ENCODE data around the gene CCL19. TPM values are rescaled to one million over a fixed set of nuclear protein-coding genes. Genes with fewer than 3 reads are reported as not detected.
"Not testable (repeated sequence)": the region's sequence is repeated elsewhere in the genome, so short reads cannot be mapped to it uniquely, and the experiment has no call there.

The CCL19 gene
- not detected for total RNA-seq
- not detected for polyA plus RNA-seq (2013, experiment 1 of 2)
- not detected for polyA plus RNA-seq (2013, experiment 2 of 2)
- long read RNA-seq, experiment 1 = 0 reads
- long read RNA-seq, experiment 2 = 0 reads
- long read RNA-seq, experiment 3 = 0 reads
- long read RNA-seq, experiment 4 = 0 reads

DNA sequence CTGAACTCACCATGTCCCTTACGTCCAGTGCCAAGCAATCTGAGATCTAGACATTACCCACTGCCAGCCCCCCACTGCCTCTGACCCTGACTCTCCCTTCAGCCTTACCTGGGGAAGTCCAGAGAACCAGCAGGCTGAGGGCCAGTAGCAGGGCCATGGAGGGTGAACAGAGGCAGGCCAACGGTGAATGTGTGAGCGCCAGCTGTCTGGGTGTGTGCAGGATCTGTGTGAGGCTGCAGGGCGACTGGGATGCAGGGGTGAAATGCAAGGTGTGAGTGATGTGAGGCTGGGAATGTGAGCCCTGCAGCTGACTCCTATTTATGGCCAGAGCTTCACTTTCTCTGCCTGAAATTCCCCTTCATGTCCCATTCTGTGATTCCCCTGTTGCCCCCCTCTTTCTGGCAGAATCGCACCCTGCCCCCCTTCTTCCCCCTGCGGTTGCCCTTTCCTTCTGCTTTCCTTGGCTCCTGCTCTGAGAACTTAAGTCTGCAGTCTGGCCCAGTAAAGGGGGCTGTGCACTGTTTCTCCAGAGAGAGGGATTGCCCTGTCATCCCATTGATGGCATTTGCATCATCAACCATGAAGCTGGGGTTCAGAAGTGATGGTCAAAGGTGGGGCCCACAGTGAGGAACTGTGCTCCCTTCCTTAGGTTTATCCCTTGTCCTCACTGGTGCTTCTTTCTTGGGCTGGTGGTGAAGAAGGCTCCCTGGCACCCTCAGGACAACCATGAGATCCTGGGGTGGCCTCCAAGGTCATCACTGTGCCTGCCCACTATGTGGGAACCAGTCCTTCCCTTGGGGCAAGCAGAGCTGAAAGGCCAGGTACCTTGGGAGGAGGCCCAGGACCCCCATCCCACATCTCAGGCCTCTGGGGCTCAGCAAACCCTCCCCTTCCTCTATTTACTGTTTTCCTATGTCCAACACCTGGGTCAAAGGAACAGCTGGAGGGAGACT lies at the start of gene CCL19:
Gene CCL19, minus strand, starts transcription at position 294 of the 953 bp plus-strand sequence. Its CDS starts 137 bp downstream, at position 157.
- H3K27ac Mint-ChIP-seq = no peak within 1 kb of the TSS

DNA sequence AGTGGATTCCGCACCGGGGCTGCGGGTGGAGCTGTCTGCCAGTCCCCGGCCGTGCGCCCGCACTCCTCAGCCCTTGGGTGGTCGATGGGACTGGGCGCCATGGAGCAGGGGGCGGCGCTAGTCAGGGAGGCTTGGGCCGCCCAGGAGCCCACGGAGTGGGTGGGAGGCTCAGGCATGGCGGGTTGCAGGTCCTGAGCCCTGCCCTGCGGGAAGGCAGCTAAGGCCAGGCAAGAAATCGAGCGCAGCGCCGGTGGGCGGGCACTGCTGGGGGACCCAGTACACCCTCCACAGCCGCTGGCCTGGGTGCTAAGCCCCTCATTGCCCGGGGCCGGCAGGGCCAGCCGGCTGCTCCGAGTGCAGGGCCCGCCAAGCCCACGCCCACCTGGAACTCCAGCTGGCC lies 49.1 kb upstream of the CCL19 start:
- not testable (repeated sequence) for H3K36me3 Mint-ChIP-seq (ENCODE audit: low read depth); H3K4me3 Mint-ChIP-seq; H3K4me1 Mint-ChIP-seq; H3K9me3 ChIP-seq (ENCODE audit: control insufficient read depth, low read length); H3K27ac ChIP-seq (ENCODE audit: low read depth, low read length); H3K4me3 ChIP-seq (ENCODE audit: low read length); H3K9ac ChIP-seq (ENCODE audit: extremely low read depth, low read length, poor library complexity, severe bottlenecking); H3K36me3 ChIP-seq (ENCODE audit: control insufficient read depth, insufficient read depth, low read length); H3K27me3 ChIP-seq (ENCODE audit: control insufficient read depth, insufficient read depth, low read length, poor library complexity, severe bottlenecking); H3K9me3 Mint-ChIP-seq; H3K4me1 ChIP-seq (ENCODE audit: control insufficient read depth, insufficient read depth, low read length); H3K27ac Mint-ChIP-seq; DNase-seq
- WGBS, 2 experiments (ENCODE audit: insufficient coverage in 1 of 2, insufficient read length in 1 of 2) = 94 to 100% methylated on average over 4 to 27 of the region's 27 CpGs
- peaks cover 14% of the 10 kb centered on the region for H3K27me3 Mint-ChIP-seq (ENCODE audit: insufficient read depth)

More for the DNA sequence above, at the start of gene CCL19:
- Mint-ChIP-seq H3K4me1 (peaks cover 4% of the 10 kb centered on the region), H3K27me3 (ENCODE audit: insufficient read depth) (peaks cover 4% of the 10 kb centered on the region), H3K4me3 (no peak within 1 kb of the TSS), H3K9me3 (no peaks in the 10 kb centered on the region), H3K36me3 (ENCODE audit: low read depth) (no peaks in the 10 kb centered on the region)
- H3K9ac ChIP-seq (ENCODE audit: extremely low read depth, low read length, poor library complexity, severe bottlenecking) = no peak within 1 kb of the TSS
- DNase-seq = no peak
- TF ChIP-seq, protein P1, sequence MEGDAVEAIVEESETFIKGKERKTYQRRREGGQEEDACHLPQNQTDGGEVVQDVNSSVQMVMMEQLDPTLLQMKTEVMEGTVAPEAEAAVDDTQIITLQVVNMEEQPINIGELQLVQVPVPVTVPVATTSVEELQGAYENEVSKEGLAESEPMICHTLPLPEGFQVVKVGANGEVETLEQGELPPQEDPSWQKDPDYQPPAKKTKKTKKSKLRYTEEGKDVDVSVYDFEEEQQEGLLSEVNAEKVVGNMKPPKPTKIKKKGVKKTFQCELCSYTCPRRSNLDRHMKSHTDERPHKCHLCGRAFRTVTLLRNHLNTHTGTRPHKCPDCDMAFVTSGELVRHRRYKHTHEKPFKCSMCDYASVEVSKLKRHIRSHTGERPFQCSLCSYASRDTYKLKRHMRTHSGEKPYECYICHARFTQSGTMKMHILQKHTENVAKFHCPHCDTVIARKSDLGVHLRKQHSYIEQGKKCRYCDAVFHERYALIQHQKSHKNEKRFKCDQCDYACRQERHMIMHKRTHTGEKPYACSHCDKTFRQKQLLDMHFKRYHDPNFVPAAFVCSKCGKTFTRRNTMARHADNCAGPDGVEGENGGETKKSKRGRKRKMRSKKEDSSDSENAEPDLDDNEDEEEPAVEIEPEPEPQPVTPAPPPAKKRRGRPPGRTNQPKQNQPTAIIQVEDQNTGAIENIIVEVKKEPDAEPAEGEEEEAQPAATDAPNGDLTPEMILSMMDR (conservative IDR thresholded peaks at IDR 0.05) = no peak
- H3K4me1 ChIP-seq (ENCODE audit: control insufficient read depth, insufficient read depth, low read length) = no peaks in the 10 kb centered on the region
- H3K4me3 ChIP-seq (ENCODE audit: low read length) = no peak within 1 kb of the TSS
- H3K9me3 ChIP-seq (ENCODE audit: control insufficient read depth, low read length) = peaks cover 5% of the 10 kb centered on the region
- H3K27ac ChIP-seq (ENCODE audit: low read depth, low read length) = no peak within 1 kb of the TSS
- no peaks in the 10 kb centered on the region for H3K27me3 ChIP-seq (ENCODE audit: control insufficient read depth, insufficient read depth, low read length, poor library complexity, severe bottlenecking)
- WGBS, 2 experiments (ENCODE audit: insufficient coverage in 1 of 2, insufficient read length in 1 of 2) = 90 to 94% methylated on average over 4 to 6 of the region's 6 CpGs
- no peaks in the 10 kb centered on the region for H3K36me3 ChIP-seq (ENCODE audit: control insufficient read depth, insufficient read depth, low read length)

DNA sequence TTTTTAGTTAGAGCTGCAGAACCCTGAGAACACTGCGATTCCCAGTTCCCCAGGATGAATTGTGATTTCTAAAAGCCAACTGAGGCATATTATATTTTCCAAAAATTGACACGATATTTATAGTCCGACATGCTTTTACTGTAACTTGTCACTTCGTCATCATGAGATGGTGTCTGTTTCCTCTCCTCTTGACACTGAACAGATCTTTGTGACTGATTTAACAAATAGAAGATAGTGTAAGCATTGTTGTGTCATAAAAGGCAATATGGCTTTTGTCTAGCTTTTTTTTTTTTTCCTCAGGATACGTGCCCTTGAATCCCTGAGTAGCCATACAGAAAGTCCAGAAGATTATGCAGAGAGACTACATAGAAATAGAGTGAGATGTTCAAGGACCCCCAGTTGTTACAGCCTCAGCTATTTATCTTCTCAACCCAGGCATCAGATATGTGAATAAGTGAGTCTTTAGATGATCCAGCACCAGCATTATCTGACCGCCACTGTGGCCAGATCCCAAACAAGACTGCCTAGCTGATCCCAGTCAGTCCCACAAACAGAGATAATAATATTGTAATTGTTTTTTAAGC lies 46.7 kb upstream of the CCL19 start:
- no peaks in the 10 kb centered on the region for H3K27me3 ChIP-seq (ENCODE audit: control insufficient read depth, insufficient read depth, low read length, poor library complexity, severe bottlenecking)
- H3K9me3 Mint-ChIP-seq = peaks cover 3% of the 10 kb centered on the region
- H3K27me3 Mint-ChIP-seq (ENCODE audit: insufficient read depth) = peaks cover 7% of the 10 kb centered on the region
- 76 to 80% methylated on average over 5 to 6 of the region's 6 CpGs for WGBS, 2 experiments (ENCODE audit: insufficient coverage in 1 of 2, insufficient read length in 1 of 2)
- no peak overlapping the region for H3K9ac ChIP-seq (ENCODE audit: extremely low read depth, low read length, poor library complexity, severe bottlenecking)
- no peaks in the 10 kb centered on the region for H3K4me1 ChIP-seq (ENCODE audit: control insufficient read depth, insufficient read depth, low read length)
- no peak overlapping the region for H3K27ac Mint-ChIP-seq
- H3K4me1 Mint-ChIP-seq = no peaks in the 10 kb centered on the region
- H3K36me3 ChIP-seq (ENCODE audit: control insufficient read depth, insufficient read depth, low read length) = no peaks in the 10 kb centered on the region
- H3K36me3 Mint-ChIP-seq (ENCODE audit: low read depth) = no peaks in the 10 kb centered on the region
- no peak for DNase-seq
- no peak overlapping the region for H3K27ac ChIP-seq (ENCODE audit: low read depth, low read length)
- no peak overlapping the region for H3K4me3 Mint-ChIP-seq
- H3K4me3 ChIP-seq (ENCODE audit: low read length) = no peak overlapping the region
- TF ChIP-seq, protein P1 (conservative IDR thresholded peaks at IDR 0.05) = no peak
- H3K9me3 ChIP-seq (ENCODE audit: control insufficient read depth, low read length) = no peaks in the 10 kb centered on the region
